NK-92 treated with Interleukin-12 subunit alpha and Interleukin-12 subunit beta, amount 100 ng/mL, for 24 hours (cell line): ENCODE measurements around the gene OCIAD1.

Source experiments
- DNase-seq: peaks from one replicate; lab custom pipeline; 2025; lab: John Stamatoyannopoulos, UW

OCIAD1 gene

GRCh38 chr4:48891028-48891619 is 60.2 kb downstream of the OCIAD1 start:
- no peak for DNase-seq

- DNase-seq: no peak
These were observed 66.0 kb downstream of the OCIAD1 start for GRCh38 chr4:48896845-48897244.

- DNase-seq: no peak
These were observed 68.0 kb downstream of the OCIAD1 start for GRCh38 chr4:48898733-48899431.

- no peak for DNase-seq
These were observed 68.5 kb downstream of the OCIAD1 start for GRCh38 chr4:48899432-48899749.

GRCh38 chr4:48899950-48900349 is 69.1 kb downstream of the OCIAD1 start:
- no peak for DNase-seq

GRCh38 chr4:48901196-48901595 is 70.3 kb downstream of the OCIAD1 start:
- DNase-seq: no peak

GRCh38 chr4:48902266-48902665 is 71.4 kb downstream of the OCIAD1 start:
- DNase-seq: no peak

- DNase-seq: no peak
These were observed 73.2 kb downstream of the OCIAD1 start for GRCh38 chr4:48904101-48904500.

GRCh38 chr4:48904541-48905142 is 73.8 kb downstream of the OCIAD1 start:
- DNase-seq: no peak

- no peak for DNase-seq
These were observed 74.6 kb downstream of the OCIAD1 start for GRCh38 chr4:48905363-48906015.

GRCh38 chr4:48906206-48907173 is 75.6 kb downstream of the OCIAD1 start, which contains the start of gene OCIAD2:
Gene OCIAD2 (minus strand): TSS chr4:48906774. CDS start chr4:48904549, 2,225 bp downstream.
- peak; percentile 23 for DNase-seq

- no peak for DNase-seq
These were observed 77.0 kb downstream of the OCIAD1 start for GRCh38 chr4:48907706-48908477.

GRCh38 chr4:48908687-48909086 is 77.8 kb downstream of the OCIAD1 start:
- DNase-seq: no peak

- DNase-seq: peak; percentile 49
These were observed 78.8 kb downstream of the OCIAD1 start for GRCh38 chr4:48909697-48910096.

GRCh38 chr4:48910511-48910910 is 79.6 kb downstream of the OCIAD1 start:
- no peak for DNase-seq
